Endometrial microvascular endothelial cells (primary cell): ENCODE results near the gene GTF2A2. TPM values are rescaled to one million over a fixed set of nuclear protein-coding genes. Genes with fewer than 3 reads are reported as not detected.
"Not testable (repeated sequence)": the region's sequence is repeated elsewhere in the genome, so short reads cannot be mapped to it uniquely, and the experiment has no call there.

Experiments used
- in situ Hi-C: cut with HindIII; loops from 2 replicates; pipeline ENCODE4 v1.10.0; 2017; ENCODE audit warnings: low sequenced_read_pairs, low pct_unique_long_range_greater_than_20kb; ENCODE audit errors: inconsistent ontology term
- total RNA-seq: library from RNA; depleted of rRNA; stranded (reverse); fragments of >200 nt; gene quantifications from one replicate; pipeline ENCODE4 v1.2.3, GENCODE V29; 2015; ENCODE audit errors: inconsistent ontology term

GTF2A2 gene
- total RNA-seq, 1 donor from 2014 or later = 36.7 TPM

- in situ Hi-C loops = no loop called here
Measured at GRCh38 chr15:59678172-59678571, 20.9 kb upstream of the GTF2A2 start.

- in situ Hi-C loops = no loop called here
Measured at GRCh38 chr15:59676565-59676964, 19.2 kb upstream of the GTF2A2 start.

DNA sequence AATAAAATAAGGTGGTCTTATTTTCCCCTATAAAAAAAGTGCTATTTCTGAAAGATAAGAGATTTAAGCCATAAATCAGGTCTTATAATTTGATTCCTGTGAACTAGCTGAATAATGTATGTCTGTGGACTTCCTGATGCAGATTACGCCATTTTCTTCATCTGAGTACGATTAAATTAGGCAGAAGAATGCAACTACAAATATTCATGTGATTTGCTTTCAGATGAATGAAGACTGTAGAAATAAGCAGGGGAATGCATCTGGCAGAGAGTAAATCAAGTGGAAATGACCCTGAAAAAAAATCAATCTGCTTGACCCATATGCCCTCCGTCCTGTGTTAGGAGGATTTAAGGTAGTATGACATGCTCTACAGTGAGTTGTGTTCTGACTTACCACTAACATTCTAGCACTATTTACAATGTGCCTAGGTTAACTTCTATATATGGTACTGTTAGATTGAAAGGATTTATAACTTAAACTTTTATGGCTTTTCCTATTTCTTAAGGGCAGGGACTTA is 17.1 kb upstream of the GTF2A2 start:
- in situ Hi-C loops = no loop called here

- in situ Hi-C loops = no loop called here
Measured at GRCh38 chr15:59668556-59668955, 11.2 kb upstream of the GTF2A2 start.

- in situ Hi-C loops = no loop called here
Measured at GRCh38 chr15:59662260-59662659, 4.9 kb upstream of the GTF2A2 start.

GRCh38 chr15:59659366-59659765 is 2.1 kb upstream of the GTF2A2 start:
- in situ Hi-C loops = no loop called here

GRCh38 chr15:59657635-59658125 is 365 bp upstream of the GTF2A2 start:
- in situ Hi-C loops = no loop called here

GRCh38 chr15:59654046-59654445 is 3.3 kb downstream of the GTF2A2 start:
- in situ Hi-C loops = no loop called here

- in situ Hi-C loops = no loop called here
Measured at GRCh38 chr15:59649603-59650002, 7.7 kb downstream of the GTF2A2 start.

GRCh38 chr15:59647085-59647484 is 10.2 kb downstream of the GTF2A2 start:
- in situ Hi-C loops = no loop called here

DNA sequence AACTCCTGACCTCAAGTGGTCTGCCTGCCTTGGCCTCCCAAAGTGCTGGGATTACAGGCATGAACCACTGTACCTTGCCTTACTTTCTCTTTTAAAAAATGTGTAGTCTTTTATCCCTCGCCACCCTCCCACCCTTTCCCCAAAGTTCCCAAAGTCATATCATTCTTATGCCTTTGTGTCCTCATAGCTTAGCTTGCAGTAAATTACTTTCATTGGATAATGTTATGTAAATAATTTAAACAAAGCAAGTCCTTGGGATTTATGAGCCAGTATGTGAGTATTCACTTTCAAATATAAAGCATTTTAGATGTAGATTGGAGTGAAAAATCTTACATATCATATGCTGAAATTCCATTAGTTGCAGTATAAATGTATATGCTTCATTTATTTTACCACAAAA is 11.0 kb downstream of the GTF2A2 start:
- in situ Hi-C loops = no loop called here

GRCh38 chr15:59645812-59646211 is 11.5 kb downstream of the GTF2A2 start:
- in situ Hi-C loops = not testable (repeated sequence)

GRCh38 chr15:59644756-59645155 is 12.6 kb downstream of the GTF2A2 start:
- in situ Hi-C loops = no loop called here

DNA sequence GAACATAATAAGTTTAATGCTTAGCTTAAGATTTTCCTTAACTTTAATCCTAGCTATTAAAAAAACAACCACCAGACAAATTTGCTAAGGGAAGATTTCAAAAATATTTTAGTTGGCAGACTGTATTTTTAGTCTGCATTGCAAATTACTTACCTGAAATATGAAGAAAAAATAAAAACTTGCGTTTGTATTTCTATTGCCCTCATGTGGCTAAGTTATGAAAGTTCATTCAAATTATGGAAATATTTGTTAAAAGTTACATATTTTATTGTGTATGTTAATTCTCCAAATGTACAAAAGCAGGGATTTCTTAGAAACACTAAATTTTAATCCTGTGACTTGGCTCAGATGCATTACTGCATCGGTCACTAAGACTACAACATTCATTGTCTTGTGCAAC is 15.0 kb downstream of the GTF2A2 start:
- in situ Hi-C loops = no loop called here

DNA sequence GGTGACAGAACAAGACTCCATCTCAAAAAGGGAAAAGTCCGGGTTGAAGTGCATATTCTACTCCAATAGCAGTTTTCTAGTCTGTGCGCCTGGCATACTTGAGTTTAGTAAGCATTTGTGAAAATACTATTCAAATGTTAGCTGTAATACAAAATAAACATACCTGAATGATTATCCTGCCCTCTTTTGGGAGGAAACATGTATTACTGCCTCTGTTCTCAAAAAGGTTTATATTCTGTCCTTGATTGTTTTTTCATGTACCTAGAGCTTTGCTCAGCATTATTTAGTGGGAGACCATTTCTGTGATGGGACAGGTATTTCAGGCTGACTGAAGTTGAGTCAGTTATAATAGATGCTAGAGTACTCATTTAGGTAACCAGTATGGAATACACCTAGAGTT is 19.8 kb downstream of the GTF2A2 start:
- in situ Hi-C loops = not testable (repeated sequence)

DNA sequence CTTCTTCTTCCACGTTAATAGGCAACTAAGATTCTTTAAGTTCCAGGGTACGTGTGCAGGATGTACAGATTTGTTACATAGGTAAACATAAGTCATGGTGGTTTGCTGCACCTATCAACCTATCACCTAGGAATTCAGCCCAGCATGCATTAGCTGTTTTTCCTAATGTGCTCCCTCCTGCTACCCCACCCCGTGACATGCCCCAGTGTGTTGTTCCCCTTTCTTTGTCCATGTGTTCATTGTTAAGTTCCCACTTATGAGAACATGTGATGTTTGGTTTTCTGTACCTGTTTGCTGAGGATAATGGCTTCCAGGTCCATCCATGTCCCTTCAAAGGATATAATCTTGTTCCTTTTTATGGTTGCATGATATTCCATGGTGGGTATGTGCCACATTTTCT is 21.1 kb downstream of the GTF2A2 start:
- in situ Hi-C loops = no loop called here

- in situ Hi-C loops = no loop called here
Measured at GRCh38 chr15:59632714-59633113, 24.6 kb downstream of the GTF2A2 start.

- in situ Hi-C loops = no loop called here
Measured at GRCh38 chr15:59622289-59622688, 35.0 kb downstream of the GTF2A2 start.

GRCh38 chr15:59618406-59618805 is 38.9 kb downstream of the GTF2A2 start:
- in situ Hi-C loops = no loop called here

DNA sequence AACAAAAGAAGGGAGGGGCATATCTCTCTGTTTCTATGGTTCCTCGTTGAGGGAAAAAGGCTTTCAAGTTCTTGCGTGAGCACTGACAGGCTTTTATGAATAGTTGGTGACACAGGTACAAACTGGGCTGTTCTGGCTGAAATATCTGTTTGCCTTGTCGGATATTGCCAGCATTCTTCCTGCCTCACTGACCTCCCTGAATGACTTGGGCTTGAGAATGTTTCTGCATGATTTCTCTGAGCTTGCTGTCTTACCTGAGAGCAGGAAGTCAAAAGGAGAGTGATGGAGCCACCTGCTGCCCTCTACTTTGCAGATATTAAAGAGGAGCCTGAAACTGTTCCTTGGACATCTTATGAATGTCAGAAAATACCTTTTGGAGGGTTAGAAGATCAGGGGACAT is 40.9 kb downstream of the GTF2A2 start:
- in situ Hi-C loops = no loop called here

DNA sequence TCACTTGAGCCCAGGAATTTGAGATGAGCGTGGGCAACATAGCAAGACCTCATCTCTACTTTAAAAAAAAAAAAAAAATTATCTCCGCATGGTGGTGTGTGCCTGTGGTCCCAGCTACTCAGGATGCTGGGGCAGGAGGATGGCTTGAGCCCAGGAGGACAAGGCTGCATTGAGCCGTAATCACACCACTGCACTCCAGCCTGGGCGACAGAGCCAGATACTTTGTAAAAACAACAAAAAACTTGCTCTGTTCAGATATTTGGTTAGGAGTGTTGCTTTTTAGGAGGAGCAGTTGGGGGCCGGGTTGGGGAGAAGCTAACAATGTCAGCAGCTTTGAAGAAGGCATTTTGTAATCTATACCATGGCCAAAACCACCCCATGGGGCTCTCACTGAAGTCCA is 41.7 kb downstream of the GTF2A2 start:
- in situ Hi-C loops = no loop called here
